Stimulated activated CD4-positive, alpha-beta T cell treated with anti-CD3 and anti-CD28 coated beads, Interleukin-12 subunit alpha, Interleukin-12 subunit beta, amount 100 ng/mL, for 4 hours (primary cell): ENCODE results near the gene ERO1B.

Experiments used
- DNase-seq: peaks from one replicate; pipeline ENCODE4 v3.0.0-alpha.2; 2020

Gene ERO1B

GRCh38 chr1:236297161-236297560, 15.4 kb upstream of the ERO1B start:
- DNase-seq: no peak

- DNase-seq: no peak
Measured at GRCh38 chr1:236292425-236292824, 10.7 kb upstream of the ERO1B start.

- DNase-seq: no peak
Measured at GRCh38 chr1:236289492-236290131, 7.9 kb upstream of the ERO1B start.

- DNase-seq: no peak
Measured at GRCh38 chr1:236288620-236288976, 6.8 kb upstream of the ERO1B start.

- no peak for DNase-seq
Measured at GRCh38 chr1:236287757-236288619, 6.2 kb upstream of the ERO1B start.

GRCh38 chr1:236287356-236287755, 5.6 kb upstream of the ERO1B start:
- DNase-seq: no peak

- DNase-seq: no peak
Measured at GRCh38 chr1:236284291-236284721, 2.5 kb upstream of the ERO1B start.

- DNase-seq: no peak
Measured at GRCh38 chr1:236282719-236283118, 961 bp upstream of the ERO1B start.

GRCh38 chr1:236282425-236282716, 613 bp upstream of the ERO1B start:
- peak; percentile 26 for DNase-seq

GRCh38 chr1:236281198-236281653, 532 bp downstream of the ERO1B start:
- DNase-seq: peak; percentile 12

GRCh38 chr1:236280438-236281197, 1.1 kb downstream of the ERO1B start:
- DNase-seq: no peak

GRCh38 chr1:236275586-236275985, 6.2 kb downstream of the ERO1B start:
- no peak for DNase-seq

GRCh38 chr1:236275061-236275460, 6.7 kb downstream of the ERO1B start:
- no peak for DNase-seq

GRCh38 chr1:236273358-236273757, 8.4 kb downstream of the ERO1B start:
- no peak for DNase-seq

GRCh38 chr1:236269439-236269838, 12.3 kb downstream of the ERO1B start:
- no peak for DNase-seq

GRCh38 chr1:236261898-236262297, 19.9 kb downstream of the ERO1B start:
- DNase-seq: no peak

- DNase-seq: no peak
Measured at GRCh38 chr1:236261033-236261432, 20.7 kb downstream of the ERO1B start.

GRCh38 chr1:236259043-236259442, 22.7 kb downstream of the ERO1B start:
- DNase-seq: no peak

GRCh38 chr1:236258114-236258622, 23.6 kb downstream of the ERO1B start:
- DNase-seq: no peak

GRCh38 chr1:236257216-236257615, 24.5 kb downstream of the ERO1B start:
- DNase-seq: no peak

GRCh38 chr1:236253918-236254637, 27.7 kb downstream of the ERO1B start:
- DNase-seq: no peak

- DNase-seq: no peak
Measured at GRCh38 chr1:236253119-236253518, 28.6 kb downstream of the ERO1B start.

GRCh38 chr1:236251587-236251986, 30.2 kb downstream of the ERO1B start:
- DNase-seq: no peak
